Measurements from ENCODE around the gene WHRN. TPM values are rescaled to one million over a fixed set of nuclear protein-coding genes. Genes with fewer than 3 reads are reported as not detected.

Gene WHRN
- total and polyA plus RNA-seq, 2 donors (not counting 1 experiment from before 2014, with no cell fraction given): 19.4 to 95.7 TPM

DNA sequence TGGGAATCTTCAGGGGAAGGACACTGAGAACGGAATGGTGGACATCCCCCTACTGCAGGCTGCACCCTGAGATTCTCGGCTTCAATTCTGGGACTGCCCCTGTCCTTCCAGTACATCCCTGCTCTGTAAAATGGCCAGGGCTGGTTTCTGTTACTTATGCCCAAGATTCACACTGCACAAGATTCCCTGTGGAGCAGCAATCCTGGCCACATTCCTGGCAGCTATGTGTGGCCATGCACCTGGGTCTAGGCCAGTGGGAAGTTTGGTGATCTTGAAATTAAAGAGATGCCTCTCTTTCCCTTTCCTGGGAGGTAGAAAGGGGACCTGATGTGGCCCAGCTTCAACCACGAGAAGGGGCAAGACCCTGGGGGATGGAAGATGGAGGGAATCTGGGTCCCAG lies 27.6 kb downstream of the WHRN start:
- DNase-seq: no peak
- ChIA-PET POLR2A (no interaction called here), CTCF (no interaction called here)
- Mint-ChIP-seq H3K27ac (no peak overlapping the region), H3K27me3 (peaks cover 4% of the 10 kb centered on the region), H3K4me3 (no peak overlapping the region), H3K9me3 (ENCODE audit: insufficient read depth) (no peaks in the 10 kb centered on the region), H3K4me1 (peaks cover 20% of the 10 kb centered on the region)
- Histone ChIP-seq H3K4me3 (ENCODE audit: control extremely low read depth in 1 of 5, extremely low read depth in 1 of 5, insufficient read depth in 1 of 5, low read depth in 2 of 5, low read length in 4 of 5) (no peak overlapping the region), H3K27me3 (replicated peaks in 1 of 4; ENCODE audit: control extremely low read depth in 1 of 4, control insufficient read depth in 3 of 4, insufficient read depth in 4 of 4, low read length in 3 of 4) (peaks cover 0 to 13% (median 3%) of the 10 kb centered on the region in 4 experiments), H3K79me2 (ENCODE audit: control insufficient read depth, insufficient read depth, low read length) (no peaks in the 10 kb centered on the region), H4K20me1 (ENCODE audit: control insufficient read depth, insufficient read depth, low read length, poor library complexity, severe bottlenecking) (no peaks in the 10 kb centered on the region), H3K27ac (ENCODE audit: low read length in 2 of 2) (no peak overlapping the region), H3K9ac (ENCODE audit: low read length) (no peak overlapping the region), H3K4me2 (replicated peaks; ENCODE audit: low read depth, low read length, poor library complexity, severe bottlenecking) (no peak overlapping the region), H2AFZ (ENCODE audit: insufficient read depth, low read depth, low read length, poor library complexity, severe bottlenecking) (no peak overlapping the region), H3K36me3 (replicated peaks in 1 of 2; ENCODE audit: control extremely low read depth in 1 of 2, control insufficient read depth in 1 of 2, extremely low read depth in 1 of 2, insufficient read depth in 2 of 2, low read length in 1 of 2) (no peaks in the 10 kb centered on the region), H3K4me1 (ENCODE audit: control insufficient read depth in 2 of 2, insufficient read depth in 2 of 2, low read length in 2 of 2) (peaks cover 14 to 17% of the 10 kb centered on the region in 2 donors), H3K9me3 (ENCODE audit: control extremely low read depth in 1 of 3, control insufficient read depth in 2 of 3, insufficient read depth in 1 of 3, low read length in 2 of 3) (no peaks in the 10 kb centered on the region)
- WGBS (ENCODE audit: insufficient coverage): 88% methylated on average over 2 of the region's 3 CpGs
- TF ChIP-seq CTCF (IDR thresholded peaks at IDR 0.05) (no peak), EZH2 (IDR thresholded peaks at IDR 0.05; ENCODE audit: borderline replicate concordance, insufficient read depth, low read depth, low read length, poor library complexity, severe bottlenecking) (no peak)
- intact Hi-C loops (cut with micrococcal nuclease): no loop called here
- ATAC-seq (ENCODE audit: low read depth): no peak

DNA sequence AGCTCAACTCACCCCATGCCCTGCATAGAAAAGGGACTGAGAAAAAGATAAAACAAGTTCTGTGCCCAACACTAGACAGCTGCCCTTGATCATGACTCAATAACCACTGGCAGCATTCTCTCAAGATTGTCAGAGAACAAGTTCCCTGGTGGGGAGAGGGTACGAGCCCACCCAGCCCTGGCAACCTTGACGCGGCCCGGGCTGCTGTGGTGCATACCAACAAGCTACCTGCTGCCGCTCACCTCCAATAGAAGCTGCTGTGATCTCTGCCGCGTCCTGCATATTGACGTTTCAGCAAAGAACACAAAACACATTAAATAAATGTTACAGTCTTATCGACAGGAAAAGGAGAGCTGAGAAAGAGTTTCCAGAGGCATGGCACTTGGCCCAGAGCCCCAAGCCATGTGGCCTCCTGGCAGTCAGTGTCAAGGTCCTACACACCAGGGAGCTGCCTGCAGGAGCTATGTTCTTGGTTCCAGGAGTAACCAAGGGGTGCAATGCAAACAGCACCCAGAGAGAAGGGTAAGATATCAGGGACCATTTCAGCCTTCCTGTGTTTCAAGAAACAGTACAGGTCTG lies 28.3 kb downstream of the WHRN start:
- 80% methylated on average over 6 of the region's 9 CpGs for WGBS (ENCODE audit: insufficient coverage)
- CTCF ChIA-PET: interaction anchor here (1.2 to 2.9 kb wide), 2 partner anchors 31 to 177 kb away, joined by 3 to 8 read pairs; no protein-coding TSS in a partner anchor

More for the DNA sequence above, 28.3 kb downstream of the WHRN start:
- Mint-ChIP-seq H3K4me1 (peaks cover 16% of the 10 kb centered on the region), H3K27me3 (peaks cover 4% of the 10 kb centered on the region), H3K27ac (no peak overlapping the region), H3K4me3 (no peak overlapping the region), H3K9me3 (ENCODE audit: insufficient read depth) (no peaks in the 10 kb centered on the region)
- Histone ChIP-seq H3K4me1 (ENCODE audit: control insufficient read depth in 2 of 2, insufficient read depth in 2 of 2, low read length in 2 of 2) (peaks cover 14 to 17% of the 10 kb centered on the region in 2 donors), H2AFZ (ENCODE audit: insufficient read depth, low read depth, low read length, poor library complexity, severe bottlenecking) (no peak overlapping the region), H3K4me3 (ENCODE audit: control extremely low read depth in 1 of 5, extremely low read depth in 1 of 5, insufficient read depth in 1 of 5, low read depth in 2 of 5, low read length in 4 of 5) (no peak overlapping the region), H3K9me3 (ENCODE audit: control extremely low read depth in 1 of 3, control insufficient read depth in 2 of 3, insufficient read depth in 1 of 3, low read length in 2 of 3) (peaks cover 0 to 4% (median 0%) of the 10 kb centered on the region in 3 donors), H3K4me2 (replicated peaks; ENCODE audit: low read depth, low read length, poor library complexity, severe bottlenecking) (no peak overlapping the region), H3K9ac (ENCODE audit: low read length) (no peak overlapping the region), H3K27ac (ENCODE audit: low read length in 2 of 2) (no peak overlapping the region), H3K79me2 (ENCODE audit: control insufficient read depth, insufficient read depth, low read length) (no peaks in the 10 kb centered on the region), H3K27me3 (replicated peaks in 1 of 4; ENCODE audit: control extremely low read depth in 1 of 4, control insufficient read depth in 3 of 4, insufficient read depth in 4 of 4, low read length in 3 of 4) (peaks cover 0 to 10% (median 3%) of the 10 kb centered on the region in 4 experiments), H4K20me1 (ENCODE audit: control insufficient read depth, insufficient read depth, low read length, poor library complexity, severe bottlenecking) (no peaks in the 10 kb centered on the region), H3K36me3 (replicated peaks in 1 of 2; ENCODE audit: control extremely low read depth in 1 of 2, control insufficient read depth in 1 of 2, extremely low read depth in 1 of 2, insufficient read depth in 2 of 2, low read length in 1 of 2) (no peaks in the 10 kb centered on the region)
- TF ChIP-seq EZH2 (IDR thresholded peaks at IDR 0.05; ENCODE audit: borderline replicate concordance, insufficient read depth, low read depth, low read length, poor library complexity, severe bottlenecking): no peak
- TF ChIP-seq CTCF (IDR thresholded peaks at IDR 0.05): no peak
- intact Hi-C loops (cut with micrococcal nuclease): no loop called here
- DNase-seq: no peak
- POLR2A ChIA-PET: no interaction called here
- ATAC-seq (ENCODE audit: low read depth): no peak
